Ishikawa (cell line): Measurements from ENCODE around the gene SPINK9.

Experiments
- CEBPB ChIP-seq: IDR thresholded peaks from 2 replicates; pipeline ENCODE4 v1.6.1; 2012
- EP300 ChIP-seq: IDR thresholded peaks from 2 replicates; pipeline ENCODE4 v1.6.1; 2012; ENCODE audit warnings: borderline replicate concordance
- RAD21 ChIP-seq: IDR thresholded peaks from 2 replicates; pipeline ENCODE4 v1.6.1; 2012; ENCODE audit warnings: low read depth
- TAF1 ChIP-seq: IDR thresholded peaks from 2 replicates; pipeline ENCODE4 v1.6.1; 2012; ENCODE audit warnings: low read depth, mild to moderate bottlenecking
- TCF12 ChIP-seq: IDR thresholded peaks from 2 replicates; pipeline ENCODE4 v1.6.1; 2012; ENCODE audit warnings: low read depth
- YY1 ChIP-seq: IDR thresholded peaks from 2 replicates; pipeline ENCODE4 v1.6.1; 2012; ENCODE audit warnings: low read depth
- TF ChIP-seq, protein P1 (sequence below): IDR thresholded peaks from 2 replicates; pipeline ENCODE4 v1.6.1; 2012

DNA sequence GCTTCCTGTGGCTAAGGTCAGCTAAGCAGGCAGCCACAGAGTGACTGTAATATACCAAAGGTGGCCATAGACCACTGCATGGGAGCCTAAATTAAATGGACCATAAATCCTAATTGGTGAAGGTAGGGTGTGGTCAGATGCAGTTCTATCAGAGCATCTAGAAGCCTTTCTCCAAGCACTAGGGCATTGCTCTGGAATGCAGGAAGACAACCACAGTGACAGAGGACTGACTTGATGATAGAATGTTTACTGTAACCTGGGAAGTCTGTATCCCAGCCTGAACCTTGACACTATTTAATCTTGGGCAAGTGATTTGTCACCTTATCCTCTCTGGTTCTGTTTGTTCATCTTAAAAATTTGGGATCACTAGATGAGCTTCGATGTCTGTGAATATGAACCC lies 50.7 kb downstream of the SPINK9 start:
- TF ChIP-seq RAD21 (no peak), TCF12 (no peak), YY1 (no peak), EP300 (no peak), CEBPB (no peak), TAF1 (no peak)
- TF ChIP-seq, protein P1, sequence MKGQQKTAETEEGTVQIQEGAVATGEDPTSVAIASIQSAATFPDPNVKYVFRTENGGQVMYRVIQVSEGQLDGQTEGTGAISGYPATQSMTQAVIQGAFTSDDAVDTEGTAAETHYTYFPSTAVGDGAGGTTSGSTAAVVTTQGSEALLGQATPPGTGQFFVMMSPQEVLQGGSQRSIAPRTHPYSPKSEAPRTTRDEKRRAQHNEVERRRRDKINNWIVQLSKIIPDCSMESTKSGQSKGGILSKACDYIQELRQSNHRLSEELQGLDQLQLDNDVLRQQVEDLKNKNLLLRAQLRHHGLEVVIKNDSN, result no peak
